WTC11 (cell line): ENCODE results near the gene SNAP47. TPM values are rescaled to one million over a fixed set of nuclear protein-coding genes. Genes with fewer than 3 reads are reported as not detected.
A peak's percentile ranks its signal among the peaks of the same experiment; 100 is the strongest.

ENCODE experiments used
- ATAC-seq: fragments of 200-7000 bp; cut with Tn5 transposase; 2 replicates; pipeline ENCODE4 v1.10.0; 2021; ENCODE audit warnings: mild to moderate bottlenecking, moderate library complexity
- CTCF ChIA-PET: fragments of 300-600 bp; sonication (Branson Sonifier 250); formaldehyde crosslinking; loops from one replicate; lab custom pipeline; 2021; ENCODE audit warnings: antibody characterized with exemption; lab: Charles Lee
- POLR2A ChIA-PET: fragments of 350-600 bp; sonication (Branson Sonifier 250); formaldehyde crosslinking; loops from one replicate; lab custom pipeline; 2021; ENCODE audit warnings: antibody characterized with exemption; lab: Charles Lee
- DNase-seq: peaks from one replicate; pipeline ENCODE4 v3.0.0; 2021; ENCODE audit warnings: low spot score
- H3K27ac Mint-ChIP-seq: 2 replicates; pipeline ENCODE4 v1.8.0; 2021; ENCODE audit warnings: mixed read lengths
- H3K27me3 Mint-ChIP-seq: 2 replicates; pipeline ENCODE4 v1.8.0; 2021; ENCODE audit warnings: low read depth, mild to moderate bottlenecking, moderate library complexity, mixed read lengths
- H3K36me3 Mint-ChIP-seq: 2 replicates; pipeline ENCODE4 v1.8.0; 2021; ENCODE audit warnings: mixed read lengths
- H3K4me1 Mint-ChIP-seq: 2 replicates; pipeline ENCODE4 v1.8.0; 2022; ENCODE audit warnings: mixed read lengths
- H3K4me3 Mint-ChIP-seq: 2 replicates; pipeline ENCODE4 v1.8.0; 2021; ENCODE audit warnings: mild to moderate bottlenecking, moderate library complexity, mixed read lengths
- H3K9me3 Mint-ChIP-seq: 2 replicates; pipeline ENCODE4 v1.8.0; 2021; ENCODE audit warnings: mixed read lengths
- ESRRA ChIP-seq: sonication (generic); formaldehyde crosslinking; IDR thresholded peaks from 2 replicates; pipeline ENCODE4 v1.8.1; 2022; ENCODE audit warnings: mild to moderate bottlenecking, missing genetic modification reagents, borderline replicate concordance
- FOXK1 ChIP-seq: sonication (generic); formaldehyde crosslinking; IDR thresholded peaks from 2 replicates; pipeline ENCODE4 v1.8.0; 2022; ENCODE audit warnings: mild to moderate bottlenecking, moderate library complexity, missing genetic modification reagents
- FOXP1 ChIP-seq: sonication (generic); formaldehyde crosslinking; IDR thresholded peaks from 2 replicates; pipeline ENCODE4 v1.8.0; 2022; ENCODE audit warnings: missing genetic modification reagents, mild to moderate bottlenecking, moderate library complexity, borderline replicate concordance
- GABPB1 ChIP-seq: sonication (generic); formaldehyde crosslinking; IDR thresholded peaks from 2 replicates; pipeline ENCODE4 v1.8.1; 2023; ENCODE audit warnings: mild to moderate bottlenecking, missing genetic modification reagents
- GTF2I ChIP-seq: fragments of 250-450 bp; sonication (Bioruptor Pico); conservative IDR thresholded peaks from 2 replicates; pipeline ENCODE4 v1.4.0; 2021; ENCODE audit warnings: mild to moderate bottlenecking
- OVOL2 ChIP-seq: fragments of 250-450 bp; sonication (Bioruptor Pico); IDR thresholded peaks from 2 replicates; pipeline ENCODE4 v1.9.0; 2021; ENCODE audit warnings: mild to moderate bottlenecking, borderline replicate concordance
- SMAD4 ChIP-seq: sonication (generic); formaldehyde crosslinking; IDR thresholded peaks from 2 replicates; pipeline ENCODE4 v1.8.0; 2022; ENCODE audit warnings: mild to moderate bottlenecking, missing genetic modification reagents
- SP1 ChIP-seq: sonication (generic); formaldehyde crosslinking; conservative IDR thresholded peaks from 2 replicates; pipeline ENCODE4 v1.8.1; 2022; ENCODE audit warnings: missing genetic modification reagents
- TEAD1 ChIP-seq: sonication (generic); formaldehyde crosslinking; IDR thresholded peaks from 2 replicates; pipeline ENCODE4 v1.8.0; 2022; ENCODE audit warnings: mild to moderate bottlenecking, missing genetic modification reagents
- ZNF232 ChIP-seq: sonication (generic); formaldehyde crosslinking; IDR thresholded peaks from 2 replicates; pipeline ENCODE4 v1.8.0; 2022; ENCODE audit warnings: mild to moderate bottlenecking, missing genetic modification reagents
- total RNA-seq: library from RNA; stranded (reverse); gene quantifications from 3 replicates; pipeline ENCODE4 v1.2.3, GENCODE V29; 2021
- TF ChIP-seq, protein P1 (sequence below): sonication (generic); formaldehyde crosslinking; IDR thresholded peaks from 2 replicates; pipeline ENCODE4 v1.8.1; 2023; ENCODE audit warnings: mild to moderate bottlenecking, missing genetic modification reagents, borderline replicate concordance
- TF ChIP-seq, protein P2 (sequence below): sonication (generic); formaldehyde crosslinking; IDR thresholded peaks from 2 replicates; pipeline ENCODE4 v1.8.1; 2022; ENCODE audit warnings: low read depth, missing genetic modification reagents, borderline replicate concordance
- TF ChIP-seq, protein P3 (sequence below): sonication (generic); formaldehyde crosslinking; IDR thresholded peaks from 2 replicates; pipeline ENCODE4 v1.8.1; 2023; ENCODE audit warnings: mild to moderate bottlenecking, missing genetic modification reagents, moderate library complexity
- TF ChIP-seq, protein P4 (sequence below): sonication (generic); formaldehyde crosslinking; IDR thresholded peaks from 2 replicates; pipeline ENCODE4 v1.8.0; 2023; ENCODE audit warnings: mild to moderate bottlenecking, missing genetic modification reagents
- TF ChIP-seq, protein P5 (sequence below): sonication (generic); formaldehyde crosslinking; IDR thresholded peaks from 2 replicates; pipeline ENCODE4 v1.8.1; 2023; ENCODE audit warnings: mild to moderate bottlenecking, missing genetic modification reagents, moderate library complexity

SNAP47 gene
- total RNA-seq, 1 experiment from 2014 or later = 50.8 TPM

DNA sequence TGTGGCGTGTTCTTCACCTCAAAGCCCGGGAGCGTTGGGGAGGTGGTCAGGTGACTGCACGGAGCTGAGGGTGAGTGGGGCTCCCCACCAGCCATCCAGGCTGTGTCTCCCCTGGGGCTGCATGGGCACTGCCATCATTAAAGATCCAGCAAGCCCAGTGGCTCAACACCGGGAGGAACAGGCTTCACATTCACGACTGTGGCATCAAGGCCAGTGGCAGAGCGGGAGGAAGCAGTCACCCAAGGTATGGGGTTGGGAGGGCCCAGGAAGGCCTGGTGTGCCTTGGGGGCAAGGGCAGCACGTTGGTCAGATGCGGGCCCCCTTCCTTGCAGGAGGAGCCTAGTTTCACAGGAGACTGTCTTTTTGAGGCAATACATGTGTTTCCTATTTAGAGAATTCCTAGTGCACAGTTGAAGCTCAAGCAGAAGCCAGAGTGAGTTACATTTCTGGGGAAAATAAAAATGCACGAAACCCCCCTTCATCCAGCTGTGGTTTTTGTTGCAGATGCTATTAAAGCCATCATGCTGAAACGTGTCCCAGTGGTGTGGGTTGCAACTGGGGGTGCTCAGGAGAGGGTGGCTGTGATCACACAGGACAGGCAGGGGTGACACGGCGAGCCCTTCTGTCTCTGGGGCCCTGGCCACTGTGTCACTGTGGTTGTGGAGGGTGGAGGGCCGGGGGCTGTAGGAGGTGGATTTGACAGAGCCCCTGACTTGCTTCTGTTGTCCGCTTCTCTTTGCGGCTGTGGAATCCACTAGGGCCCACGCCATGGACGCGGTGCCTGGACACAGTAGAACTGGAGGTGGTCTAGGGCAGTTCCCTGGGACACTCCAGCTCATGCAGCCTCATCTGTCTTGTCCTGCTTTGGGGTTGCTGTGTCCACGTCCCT is 34.1 kb downstream of the SNAP47 start:
- ATAC-seq = no peak
- H3K27ac Mint-ChIP-seq = no peak overlapping the region

DNA sequence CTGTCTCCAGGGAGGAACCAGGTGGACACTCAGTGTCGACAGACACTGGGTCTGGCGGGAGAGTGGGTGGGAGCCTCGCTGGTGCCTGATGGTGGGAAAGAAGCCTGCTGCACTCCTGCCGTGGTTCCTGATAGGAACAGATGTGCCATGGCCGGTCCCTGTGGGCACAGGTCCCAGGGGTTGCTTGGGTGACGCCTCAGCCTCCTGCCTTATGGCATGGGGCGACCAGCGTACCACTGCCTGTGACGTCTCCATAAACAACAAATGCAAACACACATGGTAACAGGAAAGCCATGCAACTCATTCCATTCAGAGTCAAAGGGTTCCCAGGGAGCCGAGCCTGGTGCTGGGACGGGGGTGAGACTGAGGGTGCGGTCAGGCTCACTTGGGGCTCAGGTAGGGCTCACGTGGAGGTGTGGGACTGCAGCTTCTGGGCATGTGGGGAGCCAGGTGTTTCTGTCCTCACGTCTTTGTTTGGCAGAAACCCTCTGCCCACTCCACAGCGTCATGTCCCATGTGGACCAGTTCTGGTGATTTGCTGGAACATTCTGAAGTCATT is 34.8 kb downstream of the SNAP47 start:
- no peak for ATAC-seq
- peaks cover 30% of the 10 kb centered on the region for H3K36me3 Mint-ChIP-seq
- H3K27me3 Mint-ChIP-seq = no peaks in the 10 kb centered on the region
- H3K4me3 Mint-ChIP-seq = no peak overlapping the region
- DNase-seq = no peak
- no peaks in the 10 kb centered on the region for H3K4me1 Mint-ChIP-seq
- H3K27ac Mint-ChIP-seq = no peak overlapping the region
- TF ChIP-seq GTF2I (CRISPR knock-in tag) = no peak
- TF ChIP-seq, protein P1, sequence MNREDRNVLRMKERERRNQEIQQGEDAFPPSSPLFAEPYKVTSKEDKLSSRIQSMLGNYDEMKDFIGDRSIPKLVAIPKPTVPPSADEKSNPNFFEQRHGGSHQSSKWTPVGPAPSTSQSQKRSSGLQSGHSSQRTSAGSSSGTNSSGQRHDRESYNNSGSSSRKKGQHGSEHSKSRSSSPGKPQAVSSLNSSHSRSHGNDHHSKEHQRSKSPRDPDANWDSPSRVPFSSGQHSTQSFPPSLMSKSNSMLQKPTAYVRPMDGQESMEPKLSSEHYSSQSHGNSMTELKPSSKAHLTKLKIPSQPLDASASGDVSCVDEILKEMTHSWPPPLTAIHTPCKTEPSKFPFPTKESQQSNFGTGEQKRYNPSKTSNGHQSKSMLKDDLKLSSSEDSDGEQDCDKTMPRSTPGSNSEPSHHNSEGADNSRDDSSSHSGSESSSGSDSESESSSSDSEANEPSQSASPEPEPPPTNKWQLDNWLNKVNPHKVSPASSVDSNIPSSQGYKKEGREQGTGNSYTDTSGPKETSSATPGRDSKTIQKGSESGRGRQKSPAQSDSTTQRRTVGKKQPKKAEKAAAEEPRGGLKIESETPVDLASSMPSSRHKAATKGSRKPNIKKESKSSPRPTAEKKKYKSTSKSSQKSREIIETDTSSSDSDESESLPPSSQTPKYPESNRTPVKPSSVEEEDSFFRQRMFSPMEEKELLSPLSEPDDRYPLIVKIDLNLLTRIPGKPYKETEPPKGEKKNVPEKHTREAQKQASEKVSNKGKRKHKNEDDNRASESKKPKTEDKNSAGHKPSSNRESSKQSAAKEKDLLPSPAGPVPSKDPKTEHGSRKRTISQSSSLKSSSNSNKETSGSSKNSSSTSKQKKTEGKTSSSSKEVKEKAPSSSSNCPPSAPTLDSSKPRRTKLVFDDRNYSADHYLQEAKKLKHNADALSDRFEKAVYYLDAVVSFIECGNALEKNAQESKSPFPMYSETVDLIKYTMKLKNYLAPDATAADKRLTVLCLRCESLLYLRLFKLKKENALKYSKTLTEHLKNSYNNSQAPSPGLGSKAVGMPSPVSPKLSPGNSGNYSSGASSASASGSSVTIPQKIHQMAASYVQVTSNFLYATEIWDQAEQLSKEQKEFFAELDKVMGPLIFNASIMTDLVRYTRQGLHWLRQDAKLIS (CRISPR knock-in tag) = no peak
- TF ChIP-seq, protein P2, sequence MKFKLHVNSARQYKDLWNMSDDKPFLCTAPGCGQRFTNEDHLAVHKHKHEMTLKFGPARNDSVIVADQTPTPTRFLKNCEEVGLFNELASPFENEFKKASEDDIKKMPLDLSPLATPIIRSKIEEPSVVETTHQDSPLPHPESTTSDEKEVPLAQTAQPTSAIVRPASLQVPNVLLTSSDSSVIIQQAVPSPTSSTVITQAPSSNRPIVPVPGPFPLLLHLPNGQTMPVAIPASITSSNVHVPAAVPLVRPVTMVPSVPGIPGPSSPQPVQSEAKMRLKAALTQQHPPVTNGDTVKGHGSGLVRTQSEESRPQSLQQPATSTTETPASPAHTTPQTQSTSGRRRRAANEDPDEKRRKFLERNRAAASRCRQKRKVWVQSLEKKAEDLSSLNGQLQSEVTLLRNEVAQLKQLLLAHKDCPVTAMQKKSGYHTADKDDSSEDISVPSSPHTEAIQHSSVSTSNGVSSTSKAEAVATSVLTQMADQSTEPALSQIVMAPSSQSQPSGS = no peak
- TF ChIP-seq, protein P3, sequence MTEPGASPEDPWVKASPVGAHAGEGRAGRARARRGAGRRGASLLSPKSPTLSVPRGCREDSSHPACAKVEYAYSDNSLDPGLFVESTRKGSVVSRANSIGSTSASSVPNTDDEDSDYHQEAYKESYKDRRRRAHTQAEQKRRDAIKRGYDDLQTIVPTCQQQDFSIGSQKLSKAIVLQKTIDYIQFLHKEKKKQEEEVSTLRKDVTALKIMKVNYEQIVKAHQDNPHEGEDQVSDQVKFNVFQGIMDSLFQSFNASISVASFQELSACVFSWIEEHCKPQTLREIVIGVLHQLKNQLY = no peak
- no peak for TF ChIP-seq TEAD1 (CRISPR knock-in tag)
- TF ChIP-seq OVOL2 (CRISPR knock-in tag) = no peak
- TF ChIP-seq SMAD4 (CRISPR knock-in tag) = no peak
- no peak for TF ChIP-seq ZNF232 (CRISPR knock-in tag)
- TF ChIP-seq GABPB1 (CRISPR knock-in tag) = no peak
- no peak for TF ChIP-seq FOXP1 (CRISPR knock-in tag)
- ChIA-PET POLR2A (no interaction called here), CTCF (interaction anchor here (2.6 kb wide), 1 partner anchor 183 kb away, joined by 10 read pairs; no protein-coding TSS in a partner anchor)
- H3K9me3 Mint-ChIP-seq = no peaks in the 10 kb centered on the region

More for the DNA sequence above, 34.1 kb downstream of the SNAP47 start:
- ChIA-PET POLR2A (no interaction called here), CTCF (interaction anchor here (2.6 kb wide), 1 partner anchor 184 kb away, joined by 10 read pairs; no protein-coding TSS in a partner anchor)
- no peaks in the 10 kb centered on the region for H3K27me3 Mint-ChIP-seq
- H3K9me3 Mint-ChIP-seq = no peaks in the 10 kb centered on the region
- no peak for DNase-seq
- peaks cover 30% of the 10 kb centered on the region for H3K36me3 Mint-ChIP-seq
- TF ChIP-seq SP1 (no peak), FOXK1 (CRISPR knock-in tag) (no peak)
- no peak overlapping the region for H3K4me3 Mint-ChIP-seq
- no peaks in the 10 kb centered on the region for H3K4me1 Mint-ChIP-seq

DNA sequence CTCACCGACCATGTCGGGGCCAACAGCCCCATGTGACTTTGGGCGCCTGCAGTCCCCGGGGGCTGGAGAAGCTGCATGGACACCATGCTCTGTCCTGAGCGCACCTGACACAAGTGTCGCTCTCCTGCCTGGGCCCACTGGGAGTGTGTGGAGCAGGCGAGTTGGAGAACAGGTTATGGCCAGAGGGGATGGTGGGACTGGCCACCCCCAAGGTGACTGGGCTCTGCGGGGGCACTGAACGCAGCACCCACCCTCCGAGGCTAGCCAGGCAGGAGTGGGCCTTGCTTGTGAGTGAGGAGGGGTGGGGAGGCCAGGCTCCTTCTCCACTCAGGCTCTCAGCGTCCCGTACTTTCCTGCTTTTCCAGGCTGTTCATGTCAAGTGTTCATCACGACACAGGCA is 35.6 kb downstream of the SNAP47 start:
- Mint-ChIP-seq H3K9me3 (no peaks in the 10 kb centered on the region), H3K27ac (peak overlapping the region; percentile 3; the same call in 1 of the 2 replicates), H3K4me3 (no peak overlapping the region), H3K4me1 (no peaks in the 10 kb centered on the region), H3K36me3 (peaks cover 30% of the 10 kb centered on the region), H3K27me3 (no peaks in the 10 kb centered on the region)
- no peak for DNase-seq
- ChIA-PET CTCF (no interaction called here), POLR2A (no interaction called here)
- no peak for TF ChIP-seq OVOL2 (CRISPR knock-in tag)
- TF ChIP-seq, protein P4, sequence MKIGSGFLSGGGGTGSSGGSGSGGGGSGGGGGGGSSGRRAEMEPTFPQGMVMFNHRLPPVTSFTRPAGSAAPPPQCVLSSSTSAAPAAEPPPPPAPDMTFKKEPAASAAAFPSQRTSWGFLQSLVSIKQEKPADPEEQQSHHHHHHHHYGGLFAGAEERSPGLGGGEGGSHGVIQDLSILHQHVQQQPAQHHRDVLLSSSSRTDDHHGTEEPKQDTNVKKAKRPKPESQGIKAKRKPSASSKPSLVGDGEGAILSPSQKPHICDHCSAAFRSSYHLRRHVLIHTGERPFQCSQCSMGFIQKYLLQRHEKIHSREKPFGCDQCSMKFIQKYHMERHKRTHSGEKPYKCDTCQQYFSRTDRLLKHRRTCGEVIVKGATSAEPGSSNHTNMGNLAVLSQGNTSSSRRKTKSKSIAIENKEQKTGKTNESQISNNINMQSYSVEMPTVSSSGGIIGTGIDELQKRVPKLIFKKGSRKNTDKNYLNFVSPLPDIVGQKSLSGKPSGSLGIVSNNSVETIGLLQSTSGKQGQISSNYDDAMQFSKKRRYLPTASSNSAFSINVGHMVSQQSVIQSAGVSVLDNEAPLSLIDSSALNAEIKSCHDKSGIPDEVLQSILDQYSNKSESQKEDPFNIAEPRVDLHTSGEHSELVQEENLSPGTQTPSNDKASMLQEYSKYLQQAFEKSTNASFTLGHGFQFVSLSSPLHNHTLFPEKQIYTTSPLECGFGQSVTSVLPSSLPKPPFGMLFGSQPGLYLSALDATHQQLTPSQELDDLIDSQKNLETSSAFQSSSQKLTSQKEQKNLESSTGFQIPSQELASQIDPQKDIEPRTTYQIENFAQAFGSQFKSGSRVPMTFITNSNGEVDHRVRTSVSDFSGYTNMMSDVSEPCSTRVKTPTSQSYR (CRISPR knock-in tag) = no peak
- TF ChIP-seq ESRRA (CRISPR knock-in tag) = no peak
- TF ChIP-seq, protein P5, sequence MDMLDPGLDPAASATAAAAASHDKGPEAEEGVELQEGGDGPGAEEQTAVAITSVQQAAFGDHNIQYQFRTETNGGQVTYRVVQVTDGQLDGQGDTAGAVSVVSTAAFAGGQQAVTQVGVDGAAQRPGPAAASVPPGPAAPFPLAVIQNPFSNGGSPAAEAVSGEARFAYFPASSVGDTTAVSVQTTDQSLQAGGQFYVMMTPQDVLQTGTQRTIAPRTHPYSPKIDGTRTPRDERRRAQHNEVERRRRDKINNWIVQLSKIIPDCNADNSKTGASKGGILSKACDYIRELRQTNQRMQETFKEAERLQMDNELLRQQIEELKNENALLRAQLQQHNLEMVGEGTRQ (CRISPR knock-in tag) = no peak
- TF ChIP-seq, protein P1 (CRISPR knock-in tag) = no peak
- ATAC-seq = no peak
